PFSK-1 (cell line): Measurements from ENCODE around the gene NFIA.

Source experiments
- POLR2AphosphoS5 ChIP-seq: IDR thresholded peaks from 2 replicates; pipeline ENCODE4 v1.6.1; 2012; ENCODE audit warnings: low read depth, mild to moderate bottlenecking, control low read depth, low read length, moderate library complexity
- REST ChIP-seq, 2 experiments: IDR thresholded peaks; 2 replicates each; pipeline versions ENCODE4 v1.6.1 to v1.8.0; 2011 to 2012; ENCODE audit warnings: low read depth in 2 of 2, low read length in 2 of 2, control low read depth in 1 of 2, inconsistent platforms in 1 of 2, mild to moderate bottlenecking in 1 of 2, moderate library complexity in 1 of 2; ENCODE audit not compliant: insufficient read depth in 1 of 2
- TAF1 ChIP-seq: IDR thresholded peaks from 2 replicates; pipeline ENCODE4 v1.6.1; 2012; ENCODE audit warnings: low read length, control low read depth, borderline replicate concordance; ENCODE audit not compliant: insufficient read depth

- no peak for TF ChIP-seq REST (IDR thresholded peaks at IDR 0.05; ENCODE audit: insufficient read depth in 1 of 2, low read depth in 2 of 2, low read length in 2 of 2)
- no peak for TF ChIP-seq TAF1
- no peak for TF ChIP-seq POLR2AphosphoS5
Observed at GRCh38 chr1:61320575-61320974, 238.2 kb downstream of the NFIA start.
